Measurements from ENCODE around the gene RABGGTA.
"Not testable (repeated sequence)": the region's sequence is repeated elsewhere in the genome, so short reads cannot be mapped to it uniquely, and the experiment has no call there.

RABGGTA gene

DNA sequence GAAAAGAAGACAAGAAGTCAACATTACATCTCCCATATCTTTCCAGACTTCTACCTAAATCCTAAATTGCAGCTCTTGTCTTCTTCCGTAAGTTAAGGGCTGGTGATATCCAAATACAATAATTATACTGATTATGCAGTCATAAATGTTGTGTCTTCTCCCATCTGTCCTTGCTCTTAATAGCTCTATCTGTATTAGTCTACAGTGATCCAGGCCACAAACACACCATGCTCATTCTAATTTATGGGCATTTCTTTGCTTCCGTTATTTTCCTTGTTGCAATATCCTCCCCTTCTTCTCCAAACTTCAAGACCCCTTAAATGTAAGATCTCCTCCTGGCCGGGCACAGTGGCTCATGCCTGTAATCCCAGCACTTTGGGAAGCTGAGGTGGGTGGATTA lies 51.9 kb downstream of the RABGGTA start:
- DNase-seq (ENCODE audit: low read depth in 1 of 2, low spot score in 1 of 2): no peak
- Histone ChIP-seq H3K27ac (replicated peaks) (no peak overlapping the region), H3K27me3 (ENCODE audit: insufficient read depth, poor library complexity, severe bottlenecking) (no peaks in the 10 kb centered on the region), H3K4me3 (replicated peaks; ENCODE audit: insufficient read depth, low read length) (no peak overlapping the region)
- no peak for TF ChIP-seq POLR2AphosphoS5 (IDR thresholded peaks at IDR 0.05; ENCODE audit: low read depth)
- TF ChIP-seq GABPA (IDR thresholded peaks at IDR 0.05; ENCODE audit: low read depth): no peak
- TF ChIP-seq CTCF (IDR thresholded peaks at IDR 0.05; ENCODE audit: insufficient read depth, low read length): no peak
- TF ChIP-seq SPI1 (IDR thresholded peaks at IDR 0.05; ENCODE audit: borderline replicate concordance, low read depth): no peak
- TF ChIP-seq REST (IDR thresholded peaks at IDR 0.05; ENCODE audit: insufficient replicate concordance, low read depth): no peak

DNA sequence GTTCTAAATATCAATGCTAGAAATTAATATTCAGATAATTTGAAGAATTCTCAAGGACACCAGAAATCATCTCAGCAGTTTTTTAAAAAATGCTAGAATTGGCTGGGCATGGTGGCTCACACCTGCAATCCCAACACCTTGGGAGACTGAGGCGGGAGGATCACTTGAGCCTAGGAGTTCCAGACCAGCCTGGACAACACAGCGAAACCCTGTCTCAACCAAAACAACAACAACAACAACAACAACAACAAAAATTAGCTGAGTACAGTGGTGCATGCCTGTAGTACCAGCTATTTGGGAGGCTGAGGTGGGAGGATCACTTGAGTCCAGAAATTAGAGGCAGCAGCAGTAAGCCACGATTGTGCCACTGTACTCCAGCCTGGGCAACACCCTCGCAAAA lies 52.3 kb downstream of the RABGGTA start:
- no peak for DNase-seq (ENCODE audit: low read depth in 1 of 2, low spot score in 1 of 2)
- Histone ChIP-seq H3K27me3 (ENCODE audit: insufficient read depth, poor library complexity, severe bottlenecking) (no peaks in the 10 kb centered on the region), H3K4me3 (replicated peaks; ENCODE audit: insufficient read depth, low read length) (no peak overlapping the region), H3K27ac (replicated peaks) (no peak overlapping the region)
- TF ChIP-seq GABPA (IDR thresholded peaks at IDR 0.05; ENCODE audit: low read depth): no peak
- no peak for TF ChIP-seq SPI1 (IDR thresholded peaks at IDR 0.05; ENCODE audit: borderline replicate concordance, low read depth)
- TF ChIP-seq CTCF (IDR thresholded peaks at IDR 0.05; ENCODE audit: insufficient read depth, low read length): no peak
- TF ChIP-seq REST (IDR thresholded peaks at IDR 0.05; ENCODE audit: insufficient replicate concordance, low read depth): no peak
- TF ChIP-seq POLR2AphosphoS5 (IDR thresholded peaks at IDR 0.05; ENCODE audit: low read depth): no peak

DNA sequence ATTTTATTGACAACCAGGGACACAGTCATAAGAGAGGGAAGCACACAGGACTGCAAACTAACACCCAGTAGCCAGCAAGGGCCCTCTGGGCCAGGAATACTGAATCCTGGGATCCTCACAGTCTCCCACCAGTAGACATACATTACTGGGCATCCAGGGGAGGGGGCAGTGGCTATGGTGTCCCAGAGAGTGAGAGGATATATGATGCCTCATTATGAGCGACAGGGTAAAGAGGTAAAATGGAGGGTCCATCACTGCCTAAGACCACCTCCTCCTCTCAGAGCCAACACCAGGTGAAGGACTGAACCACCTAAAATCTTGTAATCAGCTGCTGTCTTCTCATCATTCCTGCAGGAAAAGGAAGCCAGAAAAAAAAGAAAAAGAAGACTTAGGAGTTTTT lies 54.5 kb downstream of the RABGGTA start:
- not testable (repeated sequence) for H3K27me3 ChIP-seq (ENCODE audit: insufficient read depth, poor library complexity, severe bottlenecking); H3K27ac ChIP-seq (replicated peaks); H3K4me3 ChIP-seq (replicated peaks; ENCODE audit: insufficient read depth, low read length); DNase-seq (ENCODE audit: low read depth in 1 of 2, low spot score in 1 of 2)

DNA sequence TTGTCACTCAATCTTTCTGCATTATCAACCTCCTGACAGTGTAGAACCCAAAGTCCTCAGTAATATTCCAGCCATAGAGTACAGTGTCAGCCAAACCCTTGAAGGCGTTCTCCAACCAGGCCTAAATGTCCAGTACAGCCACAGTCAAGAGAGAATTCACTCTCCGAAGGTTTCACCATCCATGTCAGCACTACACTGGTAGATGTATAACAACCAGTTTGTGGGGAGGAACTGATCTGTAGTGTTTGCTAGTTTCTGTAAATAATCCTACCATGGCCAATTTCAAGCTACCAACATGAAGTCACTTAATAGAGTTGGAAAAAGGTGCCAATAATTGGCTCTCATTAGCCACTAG lies 55.1 kb downstream of the RABGGTA start:
- no peak for DNase-seq (ENCODE audit: low read depth in 1 of 2, low spot score in 1 of 2)
- TF ChIP-seq CTCF (IDR thresholded peaks at IDR 0.05; ENCODE audit: insufficient read depth, low read length) (no peak), GABPA (IDR thresholded peaks at IDR 0.05; ENCODE audit: low read depth) (no peak), POLR2AphosphoS5 (IDR thresholded peaks at IDR 0.05; ENCODE audit: low read depth) (no peak), REST (IDR thresholded peaks at IDR 0.05; ENCODE audit: insufficient replicate concordance, low read depth) (no peak), SPI1 (IDR thresholded peaks at IDR 0.05; ENCODE audit: borderline replicate concordance, low read depth) (no peak)
- peak overlapping the region; percentile 93; the same call in 1 of the 2 replicates for H3K4me3 ChIP-seq (replicated peaks; ENCODE audit: insufficient read depth, low read length)
- no peaks in the 10 kb centered on the region for H3K27me3 ChIP-seq (ENCODE audit: insufficient read depth, poor library complexity, severe bottlenecking)
- no peak overlapping the region; the same call in 1 of the 2 replicates for H3K27ac ChIP-seq (replicated peaks)
